WI38 (cell line): ENCODE data around the gene OPRL1.

Experiments
- H3K4me3 ChIP-seq: 2 replicates; pipeline ENCODE4 v1.5.1; 2011; ENCODE audit warnings: low read depth, mild to moderate bottlenecking, control low read depth, low read length
- TF ChIP-seq, protein P1 (sequence below): IDR thresholded peaks from 2 replicates; pipeline ENCODE4 v1.5.1; 2012; ENCODE audit warnings: low read depth, mild to moderate bottlenecking, control low read depth, low read length

OPRL1 gene

GRCh38 chr20:64044484-64045247 is 35.2 kb upstream of the OPRL1 start:
- TF ChIP-seq, protein P1, sequence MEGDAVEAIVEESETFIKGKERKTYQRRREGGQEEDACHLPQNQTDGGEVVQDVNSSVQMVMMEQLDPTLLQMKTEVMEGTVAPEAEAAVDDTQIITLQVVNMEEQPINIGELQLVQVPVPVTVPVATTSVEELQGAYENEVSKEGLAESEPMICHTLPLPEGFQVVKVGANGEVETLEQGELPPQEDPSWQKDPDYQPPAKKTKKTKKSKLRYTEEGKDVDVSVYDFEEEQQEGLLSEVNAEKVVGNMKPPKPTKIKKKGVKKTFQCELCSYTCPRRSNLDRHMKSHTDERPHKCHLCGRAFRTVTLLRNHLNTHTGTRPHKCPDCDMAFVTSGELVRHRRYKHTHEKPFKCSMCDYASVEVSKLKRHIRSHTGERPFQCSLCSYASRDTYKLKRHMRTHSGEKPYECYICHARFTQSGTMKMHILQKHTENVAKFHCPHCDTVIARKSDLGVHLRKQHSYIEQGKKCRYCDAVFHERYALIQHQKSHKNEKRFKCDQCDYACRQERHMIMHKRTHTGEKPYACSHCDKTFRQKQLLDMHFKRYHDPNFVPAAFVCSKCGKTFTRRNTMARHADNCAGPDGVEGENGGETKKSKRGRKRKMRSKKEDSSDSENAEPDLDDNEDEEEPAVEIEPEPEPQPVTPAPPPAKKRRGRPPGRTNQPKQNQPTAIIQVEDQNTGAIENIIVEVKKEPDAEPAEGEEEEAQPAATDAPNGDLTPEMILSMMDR = no peak
- no peak overlapping the region for H3K4me3 ChIP-seq

DNA sequence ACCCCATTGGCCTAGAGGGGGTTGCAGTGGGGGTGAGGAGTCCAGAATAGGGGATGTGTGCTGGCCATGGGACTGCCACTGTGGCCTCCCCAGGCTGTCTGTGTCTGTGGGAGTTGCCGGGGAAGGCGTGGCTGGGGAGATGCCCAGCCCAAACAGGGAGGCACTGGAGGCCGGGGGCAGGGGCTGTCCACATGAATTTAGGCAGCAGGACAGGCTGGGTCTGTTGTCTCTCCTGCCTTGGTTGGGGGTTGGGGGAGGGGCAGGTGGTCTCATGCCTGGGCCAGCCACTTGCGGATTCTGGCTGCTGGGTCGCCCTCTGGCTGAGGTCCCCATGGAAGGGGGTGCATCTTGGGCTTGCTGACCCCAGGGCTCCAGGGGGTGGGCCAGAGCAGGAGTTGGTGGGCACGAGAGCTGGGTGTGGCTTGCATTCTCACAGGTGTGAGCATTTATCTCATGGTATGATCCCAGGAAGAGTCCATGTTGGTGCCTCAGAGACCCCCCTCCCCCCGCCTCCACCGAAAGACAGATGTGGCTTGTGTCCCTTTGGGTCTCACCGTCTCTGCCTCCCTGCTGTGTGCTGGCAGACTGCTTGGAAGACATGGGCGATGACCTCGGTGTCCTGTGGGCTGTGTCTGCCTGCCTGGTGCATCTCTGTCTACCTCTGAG is 34.4 kb upstream of the OPRL1 start:
- TF ChIP-seq, protein P1 = no peak
- no peak overlapping the region for H3K4me3 ChIP-seq

GRCh38 chr20:64047046-64047389 is 32.9 kb upstream of the OPRL1 start:
- TF ChIP-seq, protein P1 = no peak
- no peak overlapping the region for H3K4me3 ChIP-seq

GRCh38 chr20:64047968-64048401 is 31.9 kb upstream of the OPRL1 start:
- no peak overlapping the region for H3K4me3 ChIP-seq
- TF ChIP-seq, protein P1 = no peak

GRCh38 chr20:64048402-64049044 is 31.4 kb upstream of the OPRL1 start:
- TF ChIP-seq, protein P1 = no peak
- no peak overlapping the region for H3K4me3 ChIP-seq

GRCh38 chr20:64049060-64049877 is 30.6 kb upstream of the OPRL1 start, which contains the start of gene SOX18:
SOX18 (minus strand) TSS chr20:64049639; CDS start chr20:64049516, 123 bp downstream.
- H3K4me3 ChIP-seq = no peak within 1 kb of the TSS
- TF ChIP-seq, protein P1 = no peak
